Endothelial cell of umbilical vein (primary cell): ENCODE results near the gene ARHGEF12.

Source experiments
- CTCF ChIP-seq, 2 donors: IDR thresholded peaks; 1 replicate in 1 of 2; 2 replicates in 1 of 2; pipeline ENCODE4 v1.5.1; 2011; ENCODE audit warnings: low read length in 2 of 2, mild to moderate bottlenecking in 2 of 2, moderate library complexity in 2 of 2, control low read depth in 1 of 2, inconsistent platforms in 1 of 2, low read depth in 1 of 2; ENCODE audit not compliant: insufficient read depth in 1 of 2; ENCODE audit errors: extremely low read depth in 1 of 2
- EZH2 ChIP-seq: IDR thresholded peaks from 2 replicates; pipeline ENCODE4 v1.6.1; 2012; ENCODE audit warnings: borderline replicate concordance, low read depth, mild to moderate bottlenecking, moderate library complexity, low read length, inconsistent platforms; ENCODE audit not compliant: severe bottlenecking
- POLR2A ChIP-seq: IDR thresholded peaks from 2 replicates; pipeline ENCODE4 v1.6.1; 2012; ENCODE audit warnings: low read depth, mild to moderate bottlenecking, control low read depth, low read length

- TF ChIP-seq POLR2A (peak; percentile 20), EZH2 (no peak), CTCF (IDR thresholded peaks at IDR 0.05; ENCODE audit: extremely low read depth in 1 of 2, insufficient read depth in 1 of 2, low read depth in 1 of 2, low read length in 2 of 2) (no peak)
These were observed 2.1 kb downstream of the ARHGEF12 start for GRCh38 chr11:120338107-120338933.
